HL-60 (cell line): ENCODE measurements around the gene KCNJ13.

Experiments
- DNase-seq, 2 experiments: peaks; one replicate each; pipeline ENCODE4 v3.0.0-alpha.2; 2010 to 2020; ENCODE audit warnings: low read depth in 1 of 2, low spot score in 1 of 2
- H3K27ac ChIP-seq: fragments of 250-450 bp; sonication (Bioruptor Pico); replicated peaks from 2 replicates; pipeline ENCODE4 v1.5.1; 2020; ENCODE audit warnings: mild to moderate bottlenecking, moderate library complexity
- H3K27me3 ChIP-seq: fragments of 250-450 bp; sonication (Bioruptor Pico); 2 replicates; pipeline ENCODE4 v1.5.1; 2021; ENCODE audit warnings: mild to moderate bottlenecking, moderate library complexity; ENCODE audit not compliant: insufficient read depth, poor library complexity, severe bottlenecking
- H3K4me3 ChIP-seq: replicated peaks from 2 replicates; pipeline ENCODE4 v1.5.1; 2011; ENCODE audit warnings: mild to moderate bottlenecking, control low read depth, low read length; ENCODE audit not compliant: insufficient read depth
- GABPA ChIP-seq: IDR thresholded peaks from 2 replicates; pipeline ENCODE4 v1.6.1; 2012; ENCODE audit warnings: low read depth
- POLR2AphosphoS5 ChIP-seq: IDR thresholded peaks from 2 replicates; pipeline ENCODE4 v1.6.1; 2012; ENCODE audit warnings: low read depth
- SPI1 ChIP-seq: IDR thresholded peaks from 2 replicates; pipeline ENCODE4 v1.6.1; 2012; ENCODE audit warnings: low read depth, mild to moderate bottlenecking, borderline replicate concordance
- TF ChIP-seq, protein P1 (sequence below): IDR thresholded peaks from one replicate; pipeline ENCODE4 v1.5.1; 2011; ENCODE audit warnings: low read length, control low read depth, inconsistent platforms; ENCODE audit not compliant: insufficient read depth
- TF ChIP-seq, protein P2 (sequence below): IDR thresholded peaks from 2 replicates; pipeline ENCODE4 v1.6.1; 2012; ENCODE audit warnings: low read depth; ENCODE audit not compliant: insufficient replicate concordance

The KCNJ13 gene

DNA sequence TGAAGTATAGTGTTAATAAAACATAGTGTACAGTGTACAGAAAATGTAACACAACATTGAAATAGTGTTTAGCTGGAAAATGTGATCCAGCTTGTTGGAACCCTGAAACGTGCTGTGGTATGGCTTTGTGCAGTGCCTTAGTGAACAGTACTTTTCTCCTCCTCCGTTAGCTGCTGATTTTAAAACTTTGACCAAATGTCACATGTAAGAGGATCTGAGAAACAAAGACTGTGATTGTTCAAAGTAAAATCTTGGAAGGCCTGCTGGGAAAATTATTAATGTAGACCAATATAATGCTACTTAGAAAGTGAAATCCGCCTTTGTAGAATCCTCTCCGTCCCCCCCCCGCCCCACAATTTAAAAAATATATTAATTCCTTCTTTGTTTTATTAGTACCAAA is 911 bp upstream of the KCNJ13 start:
- no peak overlapping the region for H3K27ac ChIP-seq
- DNase-seq = no peak
- TF ChIP-seq, protein P1, sequence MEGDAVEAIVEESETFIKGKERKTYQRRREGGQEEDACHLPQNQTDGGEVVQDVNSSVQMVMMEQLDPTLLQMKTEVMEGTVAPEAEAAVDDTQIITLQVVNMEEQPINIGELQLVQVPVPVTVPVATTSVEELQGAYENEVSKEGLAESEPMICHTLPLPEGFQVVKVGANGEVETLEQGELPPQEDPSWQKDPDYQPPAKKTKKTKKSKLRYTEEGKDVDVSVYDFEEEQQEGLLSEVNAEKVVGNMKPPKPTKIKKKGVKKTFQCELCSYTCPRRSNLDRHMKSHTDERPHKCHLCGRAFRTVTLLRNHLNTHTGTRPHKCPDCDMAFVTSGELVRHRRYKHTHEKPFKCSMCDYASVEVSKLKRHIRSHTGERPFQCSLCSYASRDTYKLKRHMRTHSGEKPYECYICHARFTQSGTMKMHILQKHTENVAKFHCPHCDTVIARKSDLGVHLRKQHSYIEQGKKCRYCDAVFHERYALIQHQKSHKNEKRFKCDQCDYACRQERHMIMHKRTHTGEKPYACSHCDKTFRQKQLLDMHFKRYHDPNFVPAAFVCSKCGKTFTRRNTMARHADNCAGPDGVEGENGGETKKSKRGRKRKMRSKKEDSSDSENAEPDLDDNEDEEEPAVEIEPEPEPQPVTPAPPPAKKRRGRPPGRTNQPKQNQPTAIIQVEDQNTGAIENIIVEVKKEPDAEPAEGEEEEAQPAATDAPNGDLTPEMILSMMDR = no peak
- no peak for TF ChIP-seq POLR2AphosphoS5
- no peak for TF ChIP-seq GABPA
- TF ChIP-seq, protein P2, sequence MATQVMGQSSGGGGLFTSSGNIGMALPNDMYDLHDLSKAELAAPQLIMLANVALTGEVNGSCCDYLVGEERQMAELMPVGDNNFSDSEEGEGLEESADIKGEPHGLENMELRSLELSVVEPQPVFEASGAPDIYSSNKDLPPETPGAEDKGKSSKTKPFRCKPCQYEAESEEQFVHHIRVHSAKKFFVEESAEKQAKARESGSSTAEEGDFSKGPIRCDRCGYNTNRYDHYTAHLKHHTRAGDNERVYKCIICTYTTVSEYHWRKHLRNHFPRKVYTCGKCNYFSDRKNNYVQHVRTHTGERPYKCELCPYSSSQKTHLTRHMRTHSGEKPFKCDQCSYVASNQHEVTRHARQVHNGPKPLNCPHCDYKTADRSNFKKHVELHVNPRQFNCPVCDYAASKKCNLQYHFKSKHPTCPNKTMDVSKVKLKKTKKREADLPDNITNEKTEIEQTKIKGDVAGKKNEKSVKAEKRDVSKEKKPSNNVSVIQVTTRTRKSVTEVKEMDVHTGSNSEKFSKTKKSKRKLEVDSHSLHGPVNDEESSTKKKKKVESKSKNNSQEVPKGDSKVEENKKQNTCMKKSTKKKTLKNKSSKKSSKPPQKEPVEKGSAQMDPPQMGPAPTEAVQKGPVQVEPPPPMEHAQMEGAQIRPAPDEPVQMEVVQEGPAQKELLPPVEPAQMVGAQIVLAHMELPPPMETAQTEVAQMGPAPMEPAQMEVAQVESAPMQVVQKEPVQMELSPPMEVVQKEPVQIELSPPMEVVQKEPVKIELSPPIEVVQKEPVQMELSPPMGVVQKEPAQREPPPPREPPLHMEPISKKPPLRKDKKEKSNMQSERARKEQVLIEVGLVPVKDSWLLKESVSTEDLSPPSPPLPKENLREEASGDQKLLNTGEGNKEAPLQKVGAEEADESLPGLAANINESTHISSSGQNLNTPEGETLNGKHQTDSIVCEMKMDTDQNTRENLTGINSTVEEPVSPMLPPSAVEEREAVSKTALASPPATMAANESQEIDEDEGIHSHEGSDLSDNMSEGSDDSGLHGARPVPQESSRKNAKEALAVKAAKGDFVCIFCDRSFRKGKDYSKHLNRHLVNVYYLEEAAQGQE = no peak
- no peak for TF ChIP-seq SPI1
- no peak overlapping the region for H3K4me3 ChIP-seq
- no peaks in the 10 kb centered on the region for H3K27me3 ChIP-seq

DNA sequence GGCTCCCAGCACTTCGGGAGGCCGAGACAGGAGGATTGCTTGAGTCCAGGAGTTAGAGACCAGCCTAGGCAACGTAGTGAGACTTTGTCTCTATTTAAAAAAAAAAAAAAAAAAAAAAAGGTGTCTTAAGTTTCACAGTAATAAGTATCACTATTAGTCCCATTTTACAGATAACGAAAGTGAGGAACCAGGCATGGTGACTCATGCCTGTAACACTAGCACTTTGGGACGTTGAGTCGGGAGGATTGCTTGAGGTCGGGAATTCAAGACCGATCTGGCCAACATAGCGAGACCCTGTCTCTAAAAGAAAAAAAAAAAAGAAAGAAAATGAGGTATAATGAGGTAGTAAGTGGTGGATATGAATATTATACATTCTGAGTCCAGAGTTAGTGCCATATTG is 2.5 kb downstream of the KCNJ13 start:
- DNase-seq = no peak

DNA sequence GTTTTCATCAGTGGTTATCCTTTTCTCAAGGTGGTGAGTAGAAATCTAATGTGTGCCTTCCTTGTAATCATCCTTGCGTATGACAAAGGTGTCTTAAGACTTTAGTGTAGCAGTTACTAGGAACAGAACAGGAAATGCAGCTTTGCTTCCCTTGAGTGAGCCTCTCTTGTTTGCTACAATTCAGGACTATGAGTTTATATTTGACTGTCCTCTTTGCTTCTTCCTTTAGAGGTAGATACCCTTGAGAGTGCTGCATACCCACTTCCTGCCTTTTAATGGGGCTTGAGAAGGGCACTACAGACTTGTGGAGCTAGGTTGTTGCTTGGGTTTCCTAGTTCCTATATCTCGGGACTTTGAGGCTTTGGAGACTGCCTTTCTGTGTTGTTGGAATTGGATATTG is 3.8 kb downstream of the KCNJ13 start:
- no peak overlapping the region for H3K27ac ChIP-seq
- H3K27me3 ChIP-seq = no peaks in the 10 kb centered on the region
- no peak overlapping the region for H3K4me3 ChIP-seq
- DNase-seq = no peak
- TF ChIP-seq, protein P2 = no peak
- TF ChIP-seq SPI1 (no peak), GABPA (no peak), POLR2AphosphoS5 (no peak)
- TF ChIP-seq, protein P1 = no peak

More for the DNA sequence above, 2.5 kb downstream of the KCNJ13 start:
- H3K4me3 ChIP-seq = no peak overlapping the region
- H3K27ac ChIP-seq = no peak overlapping the region
- TF ChIP-seq, protein P2 = no peak
- TF ChIP-seq SPI1 (no peak), GABPA (no peak)
- TF ChIP-seq, protein P1 = no peak
- no peaks in the 10 kb centered on the region for H3K27me3 ChIP-seq
